22Rv1 (cell line): ENCODE data around the gene MYADML2.

ENCODE experiments used
- H3K27ac ChIP-seq: fragments of 450-650 bp; 2 replicates; pipeline ENCODE4 v1.5.1; 2017
- CTCF ChIP-seq: fragments of 450-650 bp; IDR thresholded peaks from 2 replicates; pipeline ENCODE4 v1.5.1; 2017; ENCODE audit warnings: mild to moderate bottlenecking
- ZFX ChIP-seq: fragments of 450-650 bp; IDR thresholded peaks from 2 replicates; pipeline ENCODE4 v1.6.1; 2017; ENCODE audit warnings: antibody characterized with exemption, borderline replicate concordance

MYADML2 gene

GRCh38 chr17:81934850-81935708 lies 12.0 kb downstream of the MYADML2 start:
- H3K27ac ChIP-seq: no peak overlapping the region
- no peak for TF ChIP-seq ZFX
- no peak for TF ChIP-seq CTCF

- no peak overlapping the region for H3K27ac ChIP-seq
- TF ChIP-seq CTCF: no peak
- TF ChIP-seq ZFX: no peak
Measured at GRCh38 chr17:81934098-81934757, 12.8 kb downstream of the MYADML2 start.

GRCh38 chr17:81933178-81933699 lies 13.8 kb downstream of the MYADML2 start:
- TF ChIP-seq ZFX: no peak
- no peak for TF ChIP-seq CTCF
- H3K27ac ChIP-seq: no peak overlapping the region

GRCh38 chr17:81932333-81932983 lies 14.6 kb downstream of the MYADML2 start:
- TF ChIP-seq ZFX (no peak), CTCF (no peak)
- H3K27ac ChIP-seq: 0 out of 2 replicates have a peak overlapping the region, but pooled peaks have one; percentile 7

GRCh38 chr17:81931557-81932332 lies 15.3 kb downstream of the MYADML2 start:
- 0 out of 2 replicates have a peak overlapping the region, but pooled peaks have one; percentile 7 for H3K27ac ChIP-seq

GRCh38 chr17:81931189-81931556 lies 15.9 kb downstream of the MYADML2 start:
- TF ChIP-seq ZFX (no peak), CTCF (no peak)
- no peak overlapping the region for H3K27ac ChIP-seq

More at GRCh38 chr17:81931557-81932332, 15.3 kb downstream of the MYADML2 start:
- TF ChIP-seq ZFX: no peak
